Pons (tissue), 1 donor: ENCODE measurements around the gene NUP214.
A peak's percentile ranks its signal among the peaks of the same experiment; 100 is the strongest.
"Not testable (repeated sequence)": the region's sequence is repeated elsewhere in the genome, so short reads cannot be mapped to it uniquely, and the experiment has no call there.

Experiments used
- DNase-seq: peaks from one replicate; pipeline ENCODE4 v3.0.0-alpha.2; 2016; ENCODE audit warnings: low spot score

NUP214 gene

GRCh38 chr9:131116281-131117120 lies 8.9 kb upstream of the NUP214 start:
- DNase-seq, result peak; percentile 70

DNA sequence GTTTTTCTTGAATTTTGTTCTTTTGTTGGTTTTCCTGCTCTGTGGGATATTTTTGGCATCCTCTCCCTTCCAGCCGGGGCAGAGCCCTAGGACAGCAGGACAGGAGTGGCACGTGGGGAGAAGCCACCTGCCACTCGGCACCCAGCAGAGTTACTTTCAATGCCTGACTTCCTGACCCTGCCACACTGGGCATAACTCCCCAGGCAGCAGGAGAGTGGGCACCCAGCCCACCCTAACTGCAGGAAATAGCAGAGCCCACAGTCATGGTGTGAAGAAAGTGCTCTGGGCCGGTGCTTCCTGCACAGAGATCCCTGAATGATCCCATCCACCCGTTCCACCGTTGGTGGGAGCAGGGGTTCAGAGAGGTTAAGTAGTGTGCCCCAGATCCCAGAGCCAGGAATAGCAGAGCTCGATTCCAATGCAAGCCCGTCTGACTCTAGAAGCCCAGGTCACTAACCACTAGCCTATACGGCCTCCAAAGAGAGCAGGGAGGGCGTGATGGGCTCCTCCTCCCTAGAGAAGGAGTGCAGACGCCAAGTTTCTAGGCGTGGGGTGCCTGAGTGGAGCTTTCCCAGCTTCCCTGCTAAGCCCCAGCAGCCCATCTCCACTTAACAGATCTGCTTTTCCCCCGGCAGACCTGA lies 8.1 kb upstream of the NUP214 start:
- no peak for DNase-seq

GRCh38 chr9:131117762-131118145 lies 7.6 kb upstream of the NUP214 start:
- DNase-seq, result no peak

GRCh38 chr9:131119600-131119999 lies 5.8 kb upstream of the NUP214 start:
- DNase-seq, result no peak

DNA sequence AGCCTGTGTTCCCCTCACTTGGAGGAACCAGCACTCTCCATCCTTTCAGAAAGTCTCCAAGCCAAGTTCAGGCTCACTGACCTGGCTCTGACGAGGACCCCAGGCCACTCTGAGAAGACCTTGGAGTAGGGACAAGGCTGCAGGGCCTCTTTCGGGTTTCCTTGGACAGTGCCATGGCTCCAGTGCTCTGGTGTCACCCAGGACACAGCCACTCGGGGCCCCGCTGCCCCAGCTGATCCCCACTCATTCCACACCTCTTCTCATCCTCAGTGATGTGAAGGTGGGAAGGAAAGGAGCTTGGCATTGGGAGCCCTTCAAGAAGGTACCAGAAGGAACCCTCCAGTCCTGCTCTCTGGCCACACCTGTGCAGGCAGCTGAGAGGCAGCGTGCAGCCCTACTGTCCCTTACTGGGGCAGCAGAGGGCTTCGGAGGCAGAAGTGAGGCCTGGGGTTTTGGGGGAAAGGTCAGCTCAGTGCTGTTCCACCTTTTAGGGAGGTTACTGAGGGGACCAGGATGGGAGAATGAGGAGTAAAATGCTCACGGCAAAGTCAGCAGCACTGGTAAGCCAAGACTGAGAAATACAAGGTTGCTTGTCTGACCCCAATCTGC lies 4.7 kb upstream of the NUP214 start:
- no peak for DNase-seq

DNA sequence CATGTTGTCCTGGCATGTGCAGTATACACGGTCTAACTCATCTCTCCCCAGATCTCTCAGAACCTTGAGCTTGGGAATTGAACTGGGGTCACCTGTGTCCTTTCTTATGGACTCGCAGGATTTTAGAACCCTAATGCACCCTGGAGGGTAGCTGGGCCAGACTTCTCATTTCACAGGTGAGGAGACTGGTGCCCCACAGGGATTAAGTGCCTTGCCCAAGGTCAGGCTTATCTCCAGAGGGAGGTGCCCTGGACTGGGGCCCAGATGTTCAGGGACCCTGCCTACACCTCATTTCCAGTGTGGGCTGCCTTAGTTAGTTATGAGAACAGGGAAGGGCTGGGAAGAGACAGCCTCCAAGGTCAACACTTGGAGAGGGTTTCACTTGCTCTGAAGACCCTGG lies 4.0 kb upstream of the NUP214 start:
- DNase-seq, result no peak

GRCh38 chr9:131122158-131122557 lies 3.2 kb upstream of the NUP214 start:
- DNase-seq, result no peak

DNA sequence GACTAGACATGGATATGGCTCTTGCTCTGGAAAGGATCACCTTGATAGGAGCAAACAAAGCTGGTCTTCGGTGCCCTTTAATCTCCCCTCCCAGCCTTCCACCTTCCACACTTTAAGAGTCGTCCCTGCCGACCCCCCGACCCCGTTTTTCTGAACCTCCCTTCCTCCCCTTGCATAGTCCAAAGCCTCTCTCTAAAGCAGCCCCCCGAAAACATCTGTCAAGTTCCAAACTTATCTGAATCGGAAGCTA lies 423 bp upstream of the NUP214 start:
- DNase-seq, result no peak

- DNase-seq, result peak; percentile 19
These were observed 657 bp downstream of the NUP214 start for GRCh38 chr9:131126059-131126426.

GRCh38 chr9:131129183-131129582 lies 3.8 kb downstream of the NUP214 start:
- DNase-seq, result no peak

- DNase-seq, result no peak
These were observed 13.3 kb downstream of the NUP214 start for GRCh38 chr9:131138676-131139075.

- no peak for DNase-seq
These were observed 14.7 kb downstream of the NUP214 start for GRCh38 chr9:131140112-131140511.

GRCh38 chr9:131140550-131140949 lies 15.2 kb downstream of the NUP214 start:
- no peak for DNase-seq

- no peak for DNase-seq
These were observed 16.8 kb downstream of the NUP214 start for GRCh38 chr9:131142160-131142559.

- no peak for DNase-seq
These were observed 18.8 kb downstream of the NUP214 start for GRCh38 chr9:131144201-131144600.

- DNase-seq, result no peak
These were observed 19.9 kb downstream of the NUP214 start for GRCh38 chr9:131145245-131145644.

- DNase-seq, result no peak
These were observed 20.8 kb downstream of the NUP214 start for GRCh38 chr9:131146186-131146585.

- no peak for DNase-seq
These were observed 22.9 kb downstream of the NUP214 start for GRCh38 chr9:131148276-131148675.

DNA sequence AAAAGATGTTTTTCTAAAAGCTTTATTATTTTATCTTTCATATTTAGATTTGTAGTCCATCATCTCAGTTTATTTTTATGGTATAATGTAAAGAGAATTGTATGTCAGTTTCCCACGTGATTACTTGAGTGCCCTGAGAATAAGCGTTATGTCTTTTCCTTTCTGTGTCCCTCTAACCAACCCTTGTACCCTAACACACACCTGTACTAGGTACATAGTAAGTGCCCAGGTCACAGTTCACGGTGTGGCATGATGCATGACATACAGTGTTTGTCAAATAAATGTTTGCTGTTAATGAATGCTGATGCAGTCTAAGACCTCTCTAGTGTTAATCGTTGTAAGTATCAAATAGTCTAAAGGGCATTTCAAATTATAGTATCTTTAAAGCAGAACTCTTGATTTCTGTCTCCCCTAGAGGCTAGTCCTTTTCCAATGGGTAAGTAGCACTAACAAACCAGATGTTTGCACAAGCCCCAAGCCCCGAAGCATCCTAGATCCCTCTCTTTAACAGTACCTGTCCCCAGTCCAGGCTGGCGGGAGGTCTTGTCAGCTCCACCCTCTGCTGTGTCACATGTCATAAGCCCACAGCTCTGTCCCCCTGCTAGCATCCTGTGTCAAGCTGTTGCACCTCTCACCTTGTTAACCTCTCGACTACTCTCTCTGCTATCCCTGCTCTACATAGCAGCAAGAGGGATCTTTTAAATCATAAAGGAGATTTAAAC lies 23.7 kb downstream of the NUP214 start:
- DNase-seq, result no peak

GRCh38 chr9:131149688-131150053 lies 24.3 kb downstream of the NUP214 start:
- DNase-seq, result no peak

- no peak for DNase-seq
These were observed 28.2 kb downstream of the NUP214 start for GRCh38 chr9:131153595-131153994.

GRCh38 chr9:131158673-131159072 lies 33.3 kb downstream of the NUP214 start:
- DNase-seq, result not testable (repeated sequence)
